HUDEP-2 (cell line): ENCODE data around the gene GLMP.
A peak's percentile ranks its signal among the peaks of the same experiment; 100 is the strongest.

Source experiments
- DNase-seq, 76 experiments: peaks; one replicate each; lab custom pipeline; 2025; ENCODE audit not compliant: unreplicated experiment in 76 of 76; lab: John Stamatoyannopoulos, UW

GLMP gene

GRCh38 chr1:156291226-156292061 is 4.0 kb downstream of the GLMP start:
- peak in 60 of 76 experiments; percentile 3 to 75 (median 48) for DNase-seq

- DNase-seq: no peak
These were observed 5.6 kb downstream of the GLMP start for GRCh38 chr1:156289857-156290256.

- DNase-seq: no peak
These were observed 9.4 kb downstream of the GLMP start for GRCh38 chr1:156286061-156286460.

GRCh38 chr1:156285437-156285836 is 10.0 kb downstream of the GLMP start:
- DNase-seq: no peak

- no peak for DNase-seq
These were observed 10.7 kb downstream of the GLMP start for GRCh38 chr1:156284757-156285156.

GRCh38 chr1:156284112-156284511 is 11.4 kb downstream of the GLMP start, which contains the start of gene TMEM79:
Gene TMEM79, plus strand, starts transcription at chr1:156284325. Its CDS starts 902 bp downstream, at chr1:156285227.
- no peak for DNase-seq

GRCh38 chr1:156283521-156283920 is 12.0 kb downstream of the GLMP start:
- DNase-seq: no peak

GRCh38 chr1:156282479-156283222 is 12.8 kb downstream of the GLMP start, which contains the start of gene SMG5:
Gene SMG5, minus strand, starts transcription at chr1:156282825. Its CDS starts 145 bp downstream, at chr1:156282680.
- peak in 75 of 76 experiments; percentile 59 to 99 (median 94) for DNase-seq

GRCh38 chr1:156281693-156282478 is 13.6 kb downstream of the GLMP start:
- DNase-seq: peak in 43 of 76 experiments; percentile 2 to 59 (median 27)

- DNase-seq: peak in 72 of 76 experiments; percentile 19 to 85 (median 64)
These were observed 14.2 kb downstream of the GLMP start for GRCh38 chr1:156281281-156281680.

- DNase-seq: no peak
These were observed 15.6 kb downstream of the GLMP start for GRCh38 chr1:156279837-156280236.

GRCh38 chr1:156276966-156277381 is 18.5 kb downstream of the GLMP start:
- DNase-seq: no peak

- no peak for DNase-seq
These were observed 18.9 kb downstream of the GLMP start for GRCh38 chr1:156276532-156276931.

GRCh38 chr1:156270314-156270713 is 25.2 kb downstream of the GLMP start:
- DNase-seq: no peak

GRCh38 chr1:156268336-156268735 is 27.1 kb downstream of the GLMP start:
- DNase-seq: no peak

GRCh38 chr1:156266051-156266450 is 29.4 kb downstream of the GLMP start:
- DNase-seq: no peak

GRCh38 chr1:156263288-156263655 is 32.2 kb downstream of the GLMP start:
- DNase-seq: no peak

GRCh38 chr1:156262461-156263287 is 32.8 kb downstream of the GLMP start:
- peak in 26 of 76 experiments; percentile 10 to 52 (median 36) for DNase-seq

GRCh38 chr1:156260896-156261295 is 34.6 kb downstream of the GLMP start:
- DNase-seq: no peak

GRCh38 chr1:156259805-156260204 is 35.7 kb downstream of the GLMP start:
- DNase-seq: peak in 11 of 76 experiments; percentile 4 to 29 (median 13)
